HG03135 (cell line): ENCODE measurements around the gene SMAD3.

Experiments
- ATAC-seq: cut with Tn5 transposase; IDR thresholded peaks from one replicate; pipeline ENCODE4 v1.9.1; 2021; ENCODE audit warnings: mild to moderate bottlenecking, moderate library complexity; ENCODE audit not compliant: unreplicated experiment

Gene SMAD3

GRCh38 chr15:67176195-67176971 is 111.0 kb downstream of the SMAD3 start:
- ATAC-seq, result no peak

GRCh38 chr15:67177752-67178151 is 112.3 kb downstream of the SMAD3 start:
- no peak for ATAC-seq

GRCh38 chr15:67178569-67179210 is 113.3 kb downstream of the SMAD3 start:
- ATAC-seq, result no peak

GRCh38 chr15:67179411-67179995 is 114.1 kb downstream of the SMAD3 start:
- ATAC-seq, result no peak

- no peak for ATAC-seq
Measured at GRCh38 chr15:67180035-67180434, 114.6 kb downstream of the SMAD3 start.

- ATAC-seq, result no peak
Measured at GRCh38 chr15:67180514-67181191, 115.3 kb downstream of the SMAD3 start.

GRCh38 chr15:67181221-67181639 is 115.8 kb downstream of the SMAD3 start:
- ATAC-seq, result no peak

- no peak for ATAC-seq
Measured at GRCh38 chr15:67183443-67184169, 118.2 kb downstream of the SMAD3 start.

GRCh38 chr15:67184208-67184925 is 119.0 kb downstream of the SMAD3 start:
- ATAC-seq, result no peak

- no peak for ATAC-seq
Measured at GRCh38 chr15:67185051-67185450, 119.6 kb downstream of the SMAD3 start.

- ATAC-seq, result no peak
Measured at GRCh38 chr15:67185621-67186225, 120.3 kb downstream of the SMAD3 start.

GRCh38 chr15:67186226-67186649 is 120.8 kb downstream of the SMAD3 start:
- ATAC-seq, result no peak

GRCh38 chr15:67186688-67187087 is 121.3 kb downstream of the SMAD3 start:
- ATAC-seq, result no peak

- no peak for ATAC-seq
Measured at GRCh38 chr15:67187351-67187854, 122.0 kb downstream of the SMAD3 start.

GRCh38 chr15:67188551-67189218 is 123.3 kb downstream of the SMAD3 start:
- no peak for ATAC-seq

- no peak for ATAC-seq
Measured at GRCh38 chr15:67189326-67190051, 124.1 kb downstream of the SMAD3 start.

- ATAC-seq, result no peak
Measured at GRCh38 chr15:67190326-67190725, 124.9 kb downstream of the SMAD3 start.

- ATAC-seq, result no peak
Measured at GRCh38 chr15:67190813-67191212, 125.4 kb downstream of the SMAD3 start.
